HG03354 (cell line): Measurements from ENCODE around the gene PLXNA2.

Source experiments
- ATAC-seq: cut with Tn5 transposase; IDR thresholded peaks from one replicate; pipeline ENCODE4 v1.9.1; 2021; ENCODE audit warnings: mild to moderate bottlenecking; ENCODE audit not compliant: unreplicated experiment, poor library complexity, severe bottlenecking

Gene PLXNA2

DNA sequence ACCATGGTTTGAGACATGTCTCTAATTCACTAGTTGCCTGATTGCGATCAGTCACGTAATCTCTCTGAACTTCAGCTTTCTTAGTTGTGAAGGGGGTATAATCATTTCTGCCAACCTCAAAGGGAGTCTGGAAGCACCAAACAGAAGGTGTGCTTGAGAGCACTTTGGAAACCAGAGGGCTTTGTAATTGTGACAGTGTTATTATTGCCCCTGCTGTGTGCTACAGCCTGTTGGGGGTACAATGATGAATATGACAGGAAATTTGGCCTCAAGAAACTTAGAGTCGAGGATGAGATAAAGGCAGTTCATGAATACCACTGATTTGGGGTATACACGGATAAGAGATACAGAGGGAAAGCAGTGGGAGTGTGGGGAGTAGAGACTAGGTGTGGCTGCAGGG, 183.1 kb downstream of the PLXNA2 start:
- no peak for ATAC-seq

GRCh38 chr1:208060215-208060869, 183.8 kb downstream of the PLXNA2 start:
- no peak for ATAC-seq

DNA sequence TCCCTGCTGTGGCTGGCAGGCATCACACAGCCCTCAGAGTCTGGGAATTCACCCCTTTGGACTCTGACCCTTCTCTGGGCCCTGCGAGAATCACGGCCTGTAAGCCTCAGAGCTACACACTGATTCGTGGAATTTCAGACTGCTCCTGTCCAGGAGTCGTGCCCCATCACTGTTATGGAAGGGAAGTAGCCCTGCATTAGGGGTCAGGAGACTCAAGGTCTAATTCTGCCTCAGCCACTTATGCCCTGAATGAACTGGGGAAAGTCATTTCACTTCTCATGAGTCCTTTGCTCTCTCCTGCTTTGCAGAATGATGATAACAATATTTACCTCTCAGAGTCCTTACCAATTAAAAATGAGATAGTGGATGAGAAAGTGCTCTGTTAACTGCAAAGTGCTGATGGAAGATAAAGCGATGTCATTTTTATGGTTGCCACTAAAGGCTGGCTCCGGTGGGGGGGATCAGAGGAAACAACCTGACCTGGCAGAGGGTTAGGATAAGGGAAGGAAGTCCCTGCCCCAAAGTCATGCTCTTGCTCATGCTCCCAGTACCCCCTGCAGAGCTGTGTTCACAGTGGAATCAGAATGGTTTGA, 184.7 kb downstream of the PLXNA2 start:
- ATAC-seq: no peak

- ATAC-seq: no peak
Measured at GRCh38 chr1:208058756-208059155, 185.4 kb downstream of the PLXNA2 start.

GRCh38 chr1:208058267-208058666, 185.9 kb downstream of the PLXNA2 start:
- ATAC-seq: no peak

- no peak for ATAC-seq
Measured at GRCh38 chr1:208057056-208057455, 187.1 kb downstream of the PLXNA2 start.

DNA sequence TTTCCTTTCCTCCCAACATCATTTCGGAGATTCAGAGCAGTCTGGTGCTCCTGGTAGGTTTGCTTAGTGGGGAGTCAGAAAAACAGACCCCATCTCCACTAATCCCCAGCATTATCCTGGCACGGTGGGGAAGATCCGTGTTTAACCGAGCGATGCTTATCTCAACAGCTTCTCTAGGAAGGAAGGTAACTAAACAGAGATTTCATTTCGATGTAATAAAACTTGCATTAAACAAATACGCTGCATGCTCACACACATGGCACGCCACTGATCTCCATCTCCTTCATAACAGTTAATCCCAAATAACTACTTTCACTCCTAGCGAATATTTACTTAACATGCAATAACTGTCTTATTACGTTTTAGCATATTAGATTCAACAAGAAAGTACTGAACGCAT, 188.6 kb downstream of the PLXNA2 start:
- no peak for ATAC-seq

DNA sequence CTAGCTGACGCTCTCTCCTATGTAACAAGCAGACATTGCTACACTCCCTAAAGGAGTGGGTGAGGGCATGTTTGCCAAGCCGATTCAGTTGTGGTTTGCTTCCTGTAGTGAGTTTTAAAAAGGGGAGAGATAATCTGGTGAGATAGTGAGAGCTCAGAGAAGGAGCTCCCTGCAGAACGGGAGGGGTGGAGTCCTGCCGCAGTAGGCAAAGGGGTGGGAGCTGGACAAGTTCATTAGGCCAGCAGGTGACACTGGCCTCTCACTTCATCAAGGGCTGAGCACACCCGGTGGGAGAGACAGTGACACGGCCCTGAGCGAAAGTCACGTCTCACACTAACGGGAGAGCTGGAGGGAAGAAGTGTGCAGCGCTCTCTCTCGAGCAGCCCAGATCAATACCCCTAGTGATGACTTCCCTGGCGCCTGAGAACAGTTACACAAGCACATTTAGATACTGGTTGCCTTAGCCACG, 189.2 kb downstream of the PLXNA2 start:
- ATAC-seq: no peak

GRCh38 chr1:208054485-208054884, 189.7 kb downstream of the PLXNA2 start:
- ATAC-seq: no peak

DNA sequence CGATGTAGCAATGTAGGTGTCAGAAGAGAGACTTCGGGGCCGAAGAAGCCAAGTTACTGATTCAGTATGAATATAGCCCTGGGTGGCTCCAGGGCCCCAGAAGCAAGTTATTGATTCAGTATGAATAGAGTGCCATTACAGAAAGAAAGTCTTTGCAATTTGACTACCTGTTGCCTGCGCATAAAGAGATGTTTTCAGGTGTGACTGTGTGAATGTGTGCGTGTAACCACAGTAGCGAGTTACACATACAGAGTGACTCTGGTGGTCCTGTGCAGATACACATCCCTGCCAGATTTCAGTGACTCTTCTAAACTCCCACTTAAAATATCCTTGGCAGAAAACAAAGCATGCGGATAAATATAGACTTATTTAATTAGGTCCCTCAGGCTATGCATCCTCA, 190.5 kb downstream of the PLXNA2 start:
- no peak for ATAC-seq

- ATAC-seq: no peak
Measured at GRCh38 chr1:208052926-208053407, 191.2 kb downstream of the PLXNA2 start.

GRCh38 chr1:208052135-208052534, 192.0 kb downstream of the PLXNA2 start:
- no peak for ATAC-seq

GRCh38 chr1:208051651-208052050, 192.5 kb downstream of the PLXNA2 start:
- ATAC-seq: no peak

DNA sequence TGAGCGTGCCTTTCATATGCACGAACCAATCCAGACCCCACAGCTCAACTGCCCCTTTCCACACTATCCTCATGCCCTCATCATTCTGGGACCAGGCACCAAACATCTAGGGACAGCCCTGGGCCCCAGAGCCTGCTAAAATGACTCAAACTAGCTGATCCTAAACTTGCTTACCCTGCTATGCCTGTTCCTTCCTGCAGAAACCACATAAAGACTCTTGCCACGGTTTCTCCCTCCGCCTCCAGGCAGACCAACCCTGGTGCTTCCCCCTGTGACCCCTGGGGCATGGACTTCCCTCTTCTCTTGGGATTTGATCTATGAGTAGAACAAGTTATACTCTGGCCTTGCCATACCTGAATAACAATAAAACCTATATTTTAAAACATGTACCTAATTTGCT, 195.3 kb downstream of the PLXNA2 start:
- ATAC-seq: no peak

DNA sequence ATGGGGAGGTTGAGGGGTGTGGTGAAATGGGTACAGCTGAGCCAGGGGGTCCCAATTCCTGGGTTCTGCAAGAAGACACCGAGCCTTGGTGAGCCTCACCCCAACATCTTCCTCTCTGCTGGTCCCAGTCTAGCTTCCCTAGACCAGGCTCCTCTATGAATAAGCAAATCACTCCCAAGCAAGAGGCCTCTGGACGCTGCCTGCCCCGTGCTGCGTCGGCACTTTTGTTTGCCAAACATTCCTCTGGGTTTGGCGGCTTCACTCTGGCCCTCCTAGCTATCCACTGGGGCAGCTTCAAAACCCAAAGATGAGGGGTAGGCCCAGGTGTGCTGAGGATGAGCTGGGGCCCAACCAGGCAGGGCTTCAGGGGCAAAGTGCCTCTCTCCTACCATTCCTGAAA, 196.2 kb downstream of the PLXNA2 start:
- ATAC-seq: no peak

DNA sequence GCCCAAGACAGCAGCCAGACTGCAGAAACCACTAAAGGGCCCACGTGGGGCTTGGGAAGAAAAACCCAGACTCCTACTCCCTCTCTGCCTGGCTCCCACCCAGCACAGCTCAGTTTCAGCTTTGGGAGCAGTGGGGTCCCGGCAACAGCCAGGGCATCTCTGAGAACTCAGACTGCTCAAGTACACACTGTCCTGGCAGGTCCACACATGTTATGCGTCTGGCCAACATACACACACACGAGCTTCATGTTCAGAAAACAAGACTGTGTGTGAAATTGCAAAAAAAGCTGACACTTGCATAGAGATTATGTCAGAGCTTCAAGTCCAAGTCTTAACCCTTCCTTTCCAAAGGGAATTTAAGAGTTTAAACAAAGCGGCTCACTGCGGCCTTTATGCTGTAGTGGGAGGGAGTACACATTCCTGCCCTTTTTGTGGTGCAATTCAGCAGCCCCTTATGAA, 196.7 kb downstream of the PLXNA2 start:
- no peak for ATAC-seq

- no peak for ATAC-seq
Measured at GRCh38 chr1:208045463-208046260, 198.5 kb downstream of the PLXNA2 start.

DNA sequence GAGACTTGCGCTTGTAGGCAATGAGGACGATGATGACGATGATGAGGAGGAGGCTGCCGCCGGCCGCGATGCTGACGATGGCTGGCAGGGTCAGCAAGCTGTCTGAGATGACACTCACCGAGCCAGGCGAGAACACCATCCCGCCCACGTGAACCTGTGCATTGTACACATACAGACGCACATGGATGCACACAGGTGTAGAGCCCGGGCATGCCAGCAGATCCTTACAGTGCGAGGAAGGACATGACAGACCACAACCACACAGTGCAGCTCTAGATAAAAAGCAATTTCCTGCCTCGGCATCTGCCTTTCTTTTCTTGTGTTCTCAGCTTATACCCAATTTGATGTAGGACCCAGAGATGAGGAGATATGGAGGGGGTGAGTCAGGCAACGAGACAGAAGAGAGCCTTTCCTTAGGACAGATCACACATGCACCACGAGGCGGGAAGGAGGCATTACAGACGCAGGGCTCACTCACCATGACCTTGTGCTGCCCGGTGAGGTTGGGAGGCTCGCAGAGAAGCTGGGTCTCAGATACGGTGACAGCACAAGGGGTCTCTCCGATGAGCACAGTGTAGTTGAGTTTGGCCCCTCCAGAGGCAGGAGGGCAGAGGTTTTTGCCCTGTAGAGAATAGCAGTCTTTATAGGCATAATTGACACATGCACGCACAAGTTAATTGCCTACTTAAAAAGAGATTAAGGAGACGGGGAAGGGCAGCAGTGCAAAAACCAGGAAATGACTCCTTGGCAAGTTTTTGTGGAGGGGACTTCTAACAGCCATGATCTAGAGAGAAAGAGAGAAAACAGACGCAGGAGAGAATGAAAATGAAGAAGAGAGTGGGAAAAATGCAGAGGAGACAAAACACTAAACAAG, 199.4 kb downstream of the PLXNA2 start:
- ATAC-seq: no peak

- ATAC-seq: no peak
Measured at GRCh38 chr1:208043691-208044181, 200.4 kb downstream of the PLXNA2 start.

GRCh38 chr1:208042868-208043267, 201.3 kb downstream of the PLXNA2 start:
- ATAC-seq: no peak
